MM.1S (cell line): ENCODE results near the gene NID2.

Experiments used
- CTCF ChIP-seq: fragments of 300-600 bp; sonication (generic); IDR thresholded peaks from 2 replicates; pipeline ENCODE4 v1.5.1; 2016; ENCODE audit warnings: antibody characterized with exemption, low read length, mixed read lengths
- EZH2 ChIP-seq: fragments of 300-600 bp; sonication (generic); optimal IDR thresholded peaks from 2 replicates; pipeline ENCODE3; 2017; ENCODE audit warnings: low read depth, mild to moderate bottlenecking, antibody characterized with exemption, low read length, mixed read lengths

GRCh38 chr14:51972566-51972965, 96.3 kb downstream of the NID2 start:
- no peak for TF ChIP-seq CTCF
- TF ChIP-seq EZH2: no peak
